Left lung (tissue), 10 donors: Measurements from ENCODE around the gene GRAMD4. TPM values are rescaled to one million over a fixed set of nuclear protein-coding genes. Genes with fewer than 3 reads are reported as not detected.
"Not testable (repeated sequence)": the region's sequence is repeated elsewhere in the genome, so short reads cannot be mapped to it uniquely, and the experiment has no call there.

Experiments used
- ATAC-seq: fragments of 200-7000 bp; cut with Tn5 transposase; one replicate; pipeline ENCODE4 v1.9.1; 2020; ENCODE audit warnings: moderate library complexity
- DNase-seq, 4 donors: peaks; one replicate each; pipeline ENCODE4 v3.0.0-alpha.2; 2013 to 2020
- H3K27ac ChIP-seq, 2 donors: fragments of 200-600 bp; sonication (generic) in 1 of 2; one replicate each; pipeline versions ENCODE4 v1.5.0 to v1.8.0; 2020 to 2021
- H3K27me3 ChIP-seq, 2 donors: fragments of 200-600 bp; sonication (generic) in 1 of 2; one replicate each; pipeline versions ENCODE4 v1.5.0 to v1.8.0; 2020 to 2021
- H3K36me3 ChIP-seq, 2 donors: fragments of 200-600 bp; sonication (generic) in 1 of 2; one replicate each; pipeline versions ENCODE4 v1.5.0 to v1.8.0; 2020 to 2021
- H3K4me1 ChIP-seq, 2 donors: fragments of 200-600 bp; one replicate each; pipeline ENCODE4 v1.8.0; 2021
- H3K4me3 ChIP-seq, 2 donors: fragments of 200-600 bp; sonication (generic) in 1 of 2; one replicate each; pipeline versions ENCODE4 v1.5.0 to v1.8.0; 2020 to 2021; ENCODE audit warnings: mild to moderate bottlenecking in 1 of 2
- H3K9me3 ChIP-seq, 2 donors: fragments of 200-600 bp; sonication (generic) in 1 of 2; one replicate each; pipeline versions ENCODE4 v1.5.0 to v1.8.0; 2020 to 2021
- intact Hi-C, 2 donors: fragments of 100-400 bp; cut with DNase I; formaldehyde crosslinking; loops; one replicate each; pipeline versions ENCODE4 v1.11.2 to v1.14.2; 2022
- polyA plus RNA-seq, 6 donors: library from polyadenylated mRNA; unstranded; fragments of 120-200 nt; gene quantifications; one replicate each; pipeline ENCODE4 v1.2.1, GENCODE V29; 2013; ENCODE audit not compliant: insufficient read length in 6 of 6
- total RNA-seq, 2 donors: library from RNA; stranded (reverse); fragmentation: NEBNext Ultra II Directional; extraction: Animal tissue kit (Norgen Biotek cat#: 25700); gene quantifications; one replicate each; pipeline ENCODE4 v1.2.1, GENCODE V29; 2021
- TF ChIP-seq, protein P1 (sequence below), 2 donors: fragments of 200-600 bp; sonication (generic) in 1 of 2; IDR thresholded peaks; one replicate each; pipeline versions ENCODE4 v1.5.0 to v1.8.0; 2021; ENCODE audit warnings: antibody characterized with exemption in 2 of 2
- donor health status: DM: no; HTN: yes; CAD: no.
- donor health status: DM: no; HTN: no; CAD: no.

GRAMD4 gene
- total and polyA plus RNA-seq, 8 donors: 25.2 to 78.2 (median 36.6) TPM

DNA sequence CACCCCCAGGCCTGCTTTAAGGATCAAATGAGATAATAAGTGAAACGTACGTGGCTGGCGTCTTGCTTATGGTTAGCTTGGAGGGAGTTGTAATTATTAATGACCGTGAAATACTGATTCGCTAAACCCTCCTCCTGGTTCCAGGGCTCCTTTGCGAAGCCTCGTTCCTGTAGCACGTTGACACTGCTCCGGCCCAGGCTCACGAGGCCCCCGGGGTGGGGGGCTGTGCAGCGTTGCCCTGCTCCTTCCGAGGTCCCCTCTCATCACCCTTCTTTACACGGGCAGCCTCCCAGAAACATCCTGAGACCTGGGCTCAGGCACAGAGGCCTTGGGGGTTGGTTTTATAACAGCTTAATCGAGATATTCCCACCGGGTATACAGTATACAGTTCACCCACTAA, 9.1 kb downstream of the GRAMD4 start:
- Histone ChIP-seq H3K4me1 (peaks cover 1 to 12% of the 10 kb centered on the region in 2 donors), H3K36me3 (peaks cover 0 to 29% of the 10 kb centered on the region in 2 donors), H3K4me3 (no peak overlapping the region), H3K27me3 (no peaks in the 10 kb centered on the region), H3K27ac (no peak overlapping the region), H3K9me3 (no peaks in the 10 kb centered on the region)
- ATAC-seq (no peak), DNase-seq (peak in 1 of 4 donors; percentile 38)
- TF ChIP-seq, protein P1, sequence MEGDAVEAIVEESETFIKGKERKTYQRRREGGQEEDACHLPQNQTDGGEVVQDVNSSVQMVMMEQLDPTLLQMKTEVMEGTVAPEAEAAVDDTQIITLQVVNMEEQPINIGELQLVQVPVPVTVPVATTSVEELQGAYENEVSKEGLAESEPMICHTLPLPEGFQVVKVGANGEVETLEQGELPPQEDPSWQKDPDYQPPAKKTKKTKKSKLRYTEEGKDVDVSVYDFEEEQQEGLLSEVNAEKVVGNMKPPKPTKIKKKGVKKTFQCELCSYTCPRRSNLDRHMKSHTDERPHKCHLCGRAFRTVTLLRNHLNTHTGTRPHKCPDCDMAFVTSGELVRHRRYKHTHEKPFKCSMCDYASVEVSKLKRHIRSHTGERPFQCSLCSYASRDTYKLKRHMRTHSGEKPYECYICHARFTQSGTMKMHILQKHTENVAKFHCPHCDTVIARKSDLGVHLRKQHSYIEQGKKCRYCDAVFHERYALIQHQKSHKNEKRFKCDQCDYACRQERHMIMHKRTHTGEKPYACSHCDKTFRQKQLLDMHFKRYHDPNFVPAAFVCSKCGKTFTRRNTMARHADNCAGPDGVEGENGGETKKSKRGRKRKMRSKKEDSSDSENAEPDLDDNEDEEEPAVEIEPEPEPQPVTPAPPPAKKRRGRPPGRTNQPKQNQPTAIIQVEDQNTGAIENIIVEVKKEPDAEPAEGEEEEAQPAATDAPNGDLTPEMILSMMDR (IDR thresholded peaks at IDR 0.05): no peak
- intact Hi-C loops: no loop called here

DNA sequence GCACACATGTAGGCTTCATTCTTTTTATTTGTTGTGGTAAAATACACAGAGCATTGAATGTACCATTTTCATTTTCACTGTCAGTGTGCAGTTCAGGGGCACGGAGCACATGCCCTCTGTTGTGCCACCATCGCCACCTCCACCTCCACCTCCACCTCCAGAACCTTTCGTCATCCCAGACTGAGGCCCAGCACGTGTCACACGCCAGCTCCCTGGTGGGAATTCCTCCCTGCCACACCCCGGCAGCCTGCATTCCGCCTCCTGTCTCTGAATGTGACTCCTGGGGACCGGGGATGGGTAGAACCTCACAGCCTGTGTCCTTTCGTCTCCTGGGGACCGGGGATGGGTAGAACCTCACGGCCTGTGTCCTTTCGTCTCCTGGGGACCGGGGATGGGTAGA, 10.9 kb downstream of the GRAMD4 start:
- H3K4me1 ChIP-seq: peaks cover 0 to 6% of the 10 kb centered on the region in 2 donors
- H3K4me3 ChIP-seq: no peak overlapping the region
- no peaks in the 10 kb centered on the region for H3K27me3 ChIP-seq
- intact Hi-C loops: no loop called here
- ATAC-seq (no peak), DNase-seq (peak in 1 of 4 donors; percentile 53)
- TF ChIP-seq, protein P1 (IDR thresholded peaks at IDR 0.05): no peak
- H3K27ac ChIP-seq: no peak overlapping the region
- H3K9me3 ChIP-seq: no peaks in the 10 kb centered on the region
- peaks cover 0 to 29% of the 10 kb centered on the region in 2 donors for H3K36me3 ChIP-seq

DNA sequence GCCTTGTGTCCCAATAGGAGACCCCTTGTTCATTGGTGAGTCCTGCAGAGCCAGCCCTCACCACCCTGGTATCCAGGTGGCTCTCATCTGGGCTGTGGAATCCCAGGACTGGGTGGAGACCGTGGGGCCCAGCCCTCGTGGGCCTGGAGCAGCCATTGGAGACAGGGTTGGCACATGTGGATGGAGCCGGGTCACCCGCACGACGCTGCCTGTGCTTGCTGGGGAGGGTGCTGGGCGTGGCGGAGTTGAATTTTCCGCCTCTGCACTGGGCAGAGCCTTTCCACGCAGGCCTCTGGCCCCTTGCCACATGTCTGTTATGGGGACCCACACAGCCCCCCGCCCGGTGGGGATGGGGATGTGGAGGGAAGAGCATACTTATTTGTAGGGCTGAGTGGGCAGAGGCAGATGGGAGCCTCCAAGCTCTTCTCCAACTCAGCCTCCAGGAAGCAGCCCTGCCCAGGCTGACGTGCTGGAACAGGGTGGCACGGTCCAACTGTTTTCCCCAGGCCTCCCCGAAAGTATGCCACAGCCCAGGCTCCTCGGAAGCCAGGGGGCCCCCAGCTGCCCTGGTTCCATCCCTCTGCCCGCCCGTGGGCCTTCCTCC, 12.6 kb downstream of the GRAMD4 start:
- peaks cover 0 to 22% of the 10 kb centered on the region in 2 donors for H3K36me3 ChIP-seq
- H3K9me3 ChIP-seq: no peaks in the 10 kb centered on the region
- no peak overlapping the region for H3K27ac ChIP-seq
- no peaks in the 10 kb centered on the region for H3K27me3 ChIP-seq
- intact Hi-C loops: no loop called here
- H3K4me3 ChIP-seq: no peak overlapping the region
- peaks cover 0 to 6% of the 10 kb centered on the region in 2 donors for H3K4me1 ChIP-seq
- TF ChIP-seq, protein P1 (IDR thresholded peaks at IDR 0.05): no peak
- ATAC-seq (no peak), DNase-seq (peak in 1 of 4 donors; percentile 70)

DNA sequence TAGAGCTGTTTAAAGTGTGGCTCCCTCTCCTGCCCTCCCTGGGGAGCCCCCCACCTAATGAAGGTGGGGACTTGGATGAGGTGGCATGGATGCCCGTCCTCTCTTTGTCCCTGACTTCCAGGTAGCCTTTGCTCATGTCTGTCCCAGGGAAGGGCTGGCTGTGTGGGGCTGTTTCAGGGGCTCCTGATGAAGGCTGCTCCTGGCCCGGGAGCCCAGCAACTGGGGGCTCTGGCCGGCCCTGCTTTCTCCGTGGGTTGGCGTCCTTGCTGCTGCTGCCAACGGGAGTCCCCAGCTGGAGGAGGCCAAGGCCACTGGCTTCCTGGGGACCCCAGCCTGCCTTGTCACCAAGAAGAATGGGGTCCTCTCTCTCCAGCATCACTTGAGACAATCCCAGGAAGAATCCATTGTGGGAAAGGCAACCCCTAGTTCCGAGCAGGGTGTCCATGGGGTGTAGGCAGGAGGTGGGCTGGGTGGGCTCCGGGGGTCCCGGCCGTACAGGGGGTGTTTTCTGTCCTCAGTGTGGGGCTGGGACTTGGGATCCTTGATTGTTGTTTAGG, 13.2 kb downstream of the GRAMD4 start:
- no peak overlapping the region for H3K27ac ChIP-seq
- H3K9me3 ChIP-seq: no peaks in the 10 kb centered on the region
- TF ChIP-seq, protein P1 (IDR thresholded peaks at IDR 0.05): no peak
- intact Hi-C loops: no loop called here
- peaks cover 0 to 25% of the 10 kb centered on the region in 2 donors for H3K36me3 ChIP-seq
- ATAC-seq: no peak
- H3K4me1 ChIP-seq: peaks cover 0 to 6% of the 10 kb centered on the region in 2 donors
- no peaks in the 10 kb centered on the region for H3K27me3 ChIP-seq
- H3K4me3 ChIP-seq: no peak overlapping the region
- peak in 1 of 4 donors; percentile 58 for DNase-seq

DNA sequence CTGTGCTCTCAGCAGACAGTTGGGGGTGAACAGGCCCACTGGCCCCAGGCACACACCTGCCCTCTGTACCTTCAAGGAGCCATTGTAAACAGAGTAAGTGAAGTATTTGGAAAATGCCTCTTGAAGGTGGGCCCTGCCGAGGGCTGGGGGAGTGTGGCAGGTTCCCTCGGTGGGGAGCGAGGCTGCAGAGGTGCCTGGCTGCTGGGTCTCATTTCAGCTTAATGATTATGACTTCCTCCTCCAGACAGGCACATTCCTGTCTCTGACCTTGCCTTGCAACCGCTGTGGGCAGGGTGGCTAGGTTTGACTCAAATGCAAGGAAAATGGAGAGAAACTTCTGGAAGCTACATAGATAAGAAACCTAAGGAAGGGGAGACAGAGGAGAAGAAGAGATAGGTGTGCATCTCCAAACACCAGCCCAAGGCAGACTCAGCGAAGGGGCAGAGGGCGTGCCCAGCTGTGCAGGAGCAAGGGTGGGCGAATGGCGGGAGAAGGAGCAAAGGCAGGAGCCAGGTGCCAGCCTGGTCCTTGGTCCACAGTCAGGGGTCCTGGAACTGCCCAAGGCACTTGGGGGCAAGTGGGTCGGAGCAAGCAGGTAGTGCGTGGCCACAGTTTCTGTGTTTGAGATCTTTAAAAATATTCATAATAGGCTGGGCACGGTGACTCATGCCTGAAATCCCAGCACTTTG, 14.0 kb downstream of the GRAMD4 start:
- DNase-seq: peak in 1 of 4 donors; percentile 63
- Histone ChIP-seq H3K27me3 (no peaks in the 10 kb centered on the region), H3K27ac (no peak overlapping the region), H3K4me1 (peaks cover 0 to 6% of the 10 kb centered on the region in 2 donors), H3K4me3 (no peak overlapping the region), H3K9me3 (no peaks in the 10 kb centered on the region), H3K36me3 (peaks cover 0 to 25% of the 10 kb centered on the region in 2 donors)
- peak; percentile 38 for ATAC-seq
- intact Hi-C loops: no loop called here
- TF ChIP-seq, protein P1 (IDR thresholded peaks at IDR 0.05): no peak

DNA sequence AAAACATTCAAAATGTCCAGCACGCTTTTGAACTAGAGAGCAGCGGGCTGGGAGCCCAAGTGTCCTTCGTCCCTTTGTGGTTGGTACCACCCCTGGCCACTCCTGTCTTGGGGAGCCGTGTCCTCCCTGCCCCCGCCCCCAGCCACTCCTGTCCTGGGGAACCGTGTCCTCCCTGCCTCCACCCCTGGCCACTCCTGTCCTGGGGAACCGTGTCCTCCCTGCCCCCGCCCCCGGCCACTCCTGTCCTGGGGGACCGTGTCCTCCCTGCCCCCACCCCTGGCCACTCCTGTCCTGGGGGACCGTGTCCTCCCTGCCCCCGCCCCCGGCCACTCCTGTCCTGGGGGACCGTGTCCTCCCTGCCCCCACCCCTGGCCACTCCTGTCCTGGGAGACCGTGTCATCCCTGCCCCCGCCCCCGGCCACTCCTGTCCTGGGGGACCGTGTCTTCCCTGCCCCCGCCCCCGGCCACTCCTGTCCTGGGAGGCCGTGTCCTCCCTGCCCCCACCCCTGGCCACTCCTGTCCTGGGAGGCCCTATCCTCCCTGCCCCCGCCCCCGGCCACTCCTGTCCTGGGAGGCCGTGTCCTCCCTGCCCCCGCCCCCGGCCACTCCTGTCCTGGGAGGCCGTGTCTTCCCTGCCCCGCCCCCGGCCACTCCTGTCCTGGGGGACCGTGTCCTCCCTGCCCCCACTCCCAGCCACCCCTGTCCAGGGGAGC, 14.9 kb downstream of the GRAMD4 start:
- DNase-seq (peak in 2 of 4 donors; percentile 64 to 77), ATAC-seq (peak; percentile 63)
- H3K27ac ChIP-seq, H3K27me3 ChIP-seq, H3K9me3 ChIP-seq, H3K4me1 ChIP-seq, intact Hi-C loops, H3K4me3 ChIP-seq: not testable (repeated sequence)
- H3K36me3 ChIP-seq: peaks cover 0 to 25% of the 10 kb centered on the region in 2 donors
